ENCODE results near the gene PPP2R5D. TPM values are rescaled to one million over a fixed set of nuclear protein-coding genes. Genes with fewer than 3 reads are reported as not detected.

PPP2R5D gene
- total and polyA plus RNA-seq, 2 of the 8 experiments (the other 6 are each of a cell fraction or from before 2014, with no cell fraction given) = 52.1 to 55.7 TPM

- no peak overlapping the region for H4K8ac ChIP-seq (ENCODE audit: extremely low read depth, insufficient read depth, low read length)
- no peak overlapping the region for H3K4ac ChIP-seq (replicated peaks; ENCODE audit: insufficient read length, low read depth, low read length)
- no peak overlapping the region for H3K9ac ChIP-seq (replicated peaks in 1 of 4; ENCODE audit: extremely low read depth in 1 of 4, low read depth in 3 of 4, low read length in 3 of 4)
- H4K20me1 ChIP-seq (replicated peaks in 1 of 2; ENCODE audit: control insufficient read depth in 1 of 2, insufficient read depth in 2 of 2, low read length in 2 of 2) = peaks cover 0 to 3% of the 10 kb centered on the region in 2 experiments
- no peak overlapping the region for H3K14ac ChIP-seq (ENCODE audit: insufficient read length)
- H2BK15ac ChIP-seq (ENCODE audit: low read length) = no peak overlapping the region
- H3K27ac ChIP-seq (ENCODE audit: low read depth, low read length) = no peak overlapping the region
- no peak overlapping the region for H2AK5ac ChIP-seq (ENCODE audit: low read depth, low read length)
- peaks cover 6% of the 10 kb centered on the region for H3K23me2 ChIP-seq (ENCODE audit: low read depth, low read length)
- no peak overlapping the region for H3K4me3 ChIP-seq (ENCODE audit: extremely low read depth in 1 of 4, insufficient read depth in 2 of 4, low read depth in 3 of 4, low read length in 4 of 4)
- H2BK5ac ChIP-seq (ENCODE audit: low read depth, low read length) = no peak overlapping the region
- peaks cover 0 to 5% (median 1%) of the 10 kb centered on the region in 4 experiments; a peak in 3 of 7 replicates for H3K4me1 ChIP-seq (replicated peaks in 1 of 4; ENCODE audit: control insufficient read depth in 3 of 4, insufficient read depth in 4 of 4, low read length in 3 of 4)
- peaks cover 35 to 62% (median 48%) of the 10 kb centered on the region in 4 experiments for H3K36me3 ChIP-seq (ENCODE audit: control insufficient read depth in 2 of 4, insufficient read depth in 4 of 4, low read length in 3 of 4)
- peaks cover 9% of the 10 kb centered on the region; the same call in 1 of the 2 replicates for H3K79me1 ChIP-seq (ENCODE audit: low read depth, low read length)
- peaks cover 0 to 28% of the 10 kb centered on the region in 2 experiments; a peak in 3 of 4 replicates for H3K79me2 ChIP-seq (ENCODE audit: control insufficient read depth in 1 of 2, insufficient read depth in 2 of 2, low read length in 2 of 2)
- H3K9me3 ChIP-seq (ENCODE audit: insufficient read depth in 2 of 2, low read depth in 1 of 2, low read length in 1 of 2) = no peaks in the 10 kb centered on the region
- H4K5ac ChIP-seq (ENCODE audit: insufficient read length, low read depth, low read length) = no peak overlapping the region
- no peak overlapping the region for H4K91ac ChIP-seq (replicated peaks; ENCODE audit: insufficient read length, low read length)
- H3K4me2 ChIP-seq (ENCODE audit: insufficient read depth in 1 of 2, low read depth in 2 of 2, low read length in 2 of 2) = no peak overlapping the region
- no peak overlapping the region for H3K23ac ChIP-seq (ENCODE audit: insufficient read length)
- CTCF ChIA-PET (ENCODE audit: partially characterized antibody) = interaction anchor here (0.6 to 5.6 kb wide), 6 partner anchors 16 to 148 kb away, joined by 3 to 33 read pairs (median 4); no protein-coding TSS in a partner anchor
- H2BK20ac ChIP-seq (ENCODE audit: low read length) = no peak overlapping the region
- no peak for FAIRE-seq
- no peaks in the 10 kb centered on the region for H3K27me3 ChIP-seq (replicated peaks in 1 of 4; ENCODE audit: control insufficient read depth in 3 of 4, extremely low read depth in 1 of 4, insufficient read depth in 3 of 4, low read length in 3 of 4)
- no peak overlapping the region for H3K56ac ChIP-seq (replicated peaks; ENCODE audit: insufficient read length, low read depth, low read length)
- no peak for DNase-seq (ENCODE audit: low read depth in 1 of 2, low spot score in 2 of 2)
- no peak overlapping the region for H2BK12ac ChIP-seq (ENCODE audit: low read depth, low read length)
- H2BK120ac ChIP-seq (replicated peaks; ENCODE audit: low read depth, low read length) = no peak overlapping the region
- POLR2A ChIA-PET (ENCODE audit: partially characterized antibody) = interaction anchor here (1.1 to 27.9 kb wide), 5 partner anchors 9 to 64 kb away, joined by 3 to 584 read pairs (median 13); partner anchors contain the start of genes CUL7, KLC4, KLHDC3 and MEA1
- WGBS, 2 experiments (ENCODE audit: extremely low coverage in 1 of 2, insufficient coverage in 1 of 2, insufficient read length in 1 of 2, insufficient replicate concordance in 2 of 2, low coverage in 1 of 2, low lambda C conversion rate in 2 of 2, missing lambda C conversion rate in 1 of 2) = 85% methylated on average over 2 of the region's 2 CpGs; no CpG with 5 or more reads in 1 of the 2 experiments
- no peak overlapping the region for H3K18ac ChIP-seq (ENCODE audit: extremely low read depth, low read length)
- no peak overlapping the region for H2AFZ ChIP-seq (ENCODE audit: low read length)
- no peak for TF ChIP-seq POU5F1 (IDR thresholded peaks at IDR 0.05; ENCODE audit: low read depth, low read length)
- TF ChIP-seq ASH2L (IDR thresholded peaks at IDR 0.05; ENCODE audit: low read length) = no peak
- TF ChIP-seq JUND (IDR thresholded peaks at IDR 0.05; ENCODE audit: low read length) = no peak
- no peak for TF ChIP-seq HDAC6 (IDR thresholded peaks at IDR 0.05; ENCODE audit: low read depth, low read length)
- no peak for TF ChIP-seq NANOG (IDR thresholded peaks at IDR 0.05; ENCODE audit: insufficient read depth, low read depth, low read length, poor library complexity, severe bottlenecking)
- TF ChIP-seq SUZ12 (IDR thresholded peaks at IDR 0.05; ENCODE audit: low read length) = no peak
- no peak for TF ChIP-seq GABPA (IDR thresholded peaks at IDR 0.05; ENCODE audit: borderline replicate concordance, insufficient read depth, low read length)
- no peak for TF ChIP-seq KDM4A (IDR thresholded peaks at IDR 0.05; ENCODE audit: low read depth, low read length, severe bottlenecking)
- TF ChIP-seq ATF3 (IDR thresholded peaks at IDR 0.05; ENCODE audit: insufficient read depth, low read depth, low read length) = no peak
- TF ChIP-seq JUN (IDR thresholded peaks at IDR 0.05; ENCODE audit: low read depth, low read length) = no peak
- no peak for TF ChIP-seq FOSL1 (IDR thresholded peaks at IDR 0.05; ENCODE audit: insufficient read depth, low read depth, low read length)
These were observed 40.1 kb downstream of the PPP2R5D start for GRCh38 chr6:43024436-43024835.

Data from H1 (cell line).